ENCODE results near the gene CXXC5.
A peak's percentile ranks its signal among the peaks of the same experiment; 100 is the strongest.

Gene CXXC5

DNA sequence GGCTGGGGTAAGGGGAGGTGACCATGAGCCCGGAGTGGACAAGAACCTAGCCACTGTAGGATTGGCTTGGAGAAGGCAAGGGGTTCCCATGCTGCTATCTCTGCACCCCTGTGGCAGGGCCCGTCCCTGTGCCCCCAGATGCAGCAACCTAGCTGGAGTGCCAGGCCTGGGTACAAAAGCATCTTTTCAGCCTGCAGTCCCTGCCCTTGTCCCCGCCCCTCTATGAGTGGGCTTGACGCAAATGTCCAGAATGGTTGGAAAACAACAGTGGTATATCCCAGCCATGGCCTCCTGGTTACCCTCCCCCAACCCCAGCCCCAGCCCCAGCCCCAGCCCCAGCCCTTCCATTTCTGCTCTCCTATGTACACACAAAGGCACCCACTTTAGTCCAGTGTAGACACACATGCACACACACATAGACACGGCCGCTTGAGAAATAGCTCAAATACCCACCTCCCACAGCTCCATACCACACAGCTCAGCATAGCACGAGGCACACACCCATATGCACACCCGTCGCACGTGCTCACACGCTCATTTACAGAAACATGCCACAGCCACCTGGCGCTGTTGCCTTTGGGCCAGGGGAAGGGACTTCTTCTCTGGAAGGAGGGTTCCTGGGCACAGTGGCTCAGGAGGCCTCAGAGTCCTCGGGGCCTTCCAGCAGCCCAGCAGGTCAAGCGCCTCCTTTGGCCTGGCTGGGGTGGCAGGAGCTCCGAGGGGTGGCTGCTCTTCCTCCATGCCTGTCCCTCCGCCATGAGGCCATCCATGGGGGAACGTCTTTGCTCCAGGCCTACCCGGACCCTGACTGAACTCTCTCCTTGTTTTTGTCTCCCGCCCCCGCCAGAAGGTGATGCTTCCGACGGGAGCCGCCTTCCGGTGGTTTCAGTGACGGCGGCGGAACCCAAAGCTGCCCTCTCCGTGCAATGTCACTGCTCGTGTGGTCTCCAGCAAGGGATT lies 34.1 kb downstream of the CXXC5 start:
- no peak for DNase-seq

DNA sequence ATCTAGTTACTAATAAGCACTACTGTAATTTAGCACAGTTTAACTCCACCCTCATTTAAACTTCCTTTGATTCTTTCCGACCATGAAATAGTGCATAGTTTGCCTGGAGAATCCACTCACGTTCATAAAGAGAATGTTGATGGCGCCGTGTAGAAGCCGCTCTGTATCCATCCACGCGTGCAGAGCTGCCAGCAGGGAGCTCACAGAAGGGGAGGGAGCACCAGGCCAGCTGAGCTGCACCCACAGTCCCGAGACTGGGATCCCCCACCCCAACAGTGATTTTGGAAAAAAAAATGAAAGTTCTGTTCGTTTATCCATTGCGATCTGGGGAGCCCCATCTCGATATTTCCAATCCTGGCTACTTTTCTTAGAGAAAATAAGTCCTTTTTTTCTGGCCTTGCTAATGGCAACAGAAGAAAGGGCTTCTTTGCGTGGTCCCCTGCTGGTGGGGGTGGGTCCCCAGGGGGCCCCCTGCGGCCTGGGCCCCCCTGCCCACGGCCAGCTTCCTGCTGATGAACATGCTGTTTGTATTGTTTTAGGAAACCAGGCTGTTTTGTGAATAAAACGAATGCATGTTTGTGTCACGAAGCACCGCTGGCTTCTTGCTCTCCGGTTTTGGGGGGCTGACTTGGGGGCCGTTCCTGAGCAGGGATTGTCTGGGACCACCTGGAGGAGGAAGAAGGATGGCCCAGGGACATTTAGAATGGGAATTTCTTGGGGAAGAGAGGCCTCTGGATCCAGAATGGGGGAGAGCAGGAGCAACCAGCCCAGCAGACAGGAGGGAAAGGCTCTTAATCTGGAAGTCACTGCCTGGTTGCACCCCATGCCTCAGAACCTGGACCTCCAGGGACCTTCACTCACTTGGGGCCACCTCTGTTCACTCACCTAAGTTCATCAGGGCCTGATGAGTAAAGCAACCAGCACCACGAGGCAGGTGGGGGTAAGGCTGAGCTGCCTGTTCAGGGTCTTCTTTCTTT lies 35.4 kb downstream of the CXXC5 start:
- no peak for DNase-seq

DNA sequence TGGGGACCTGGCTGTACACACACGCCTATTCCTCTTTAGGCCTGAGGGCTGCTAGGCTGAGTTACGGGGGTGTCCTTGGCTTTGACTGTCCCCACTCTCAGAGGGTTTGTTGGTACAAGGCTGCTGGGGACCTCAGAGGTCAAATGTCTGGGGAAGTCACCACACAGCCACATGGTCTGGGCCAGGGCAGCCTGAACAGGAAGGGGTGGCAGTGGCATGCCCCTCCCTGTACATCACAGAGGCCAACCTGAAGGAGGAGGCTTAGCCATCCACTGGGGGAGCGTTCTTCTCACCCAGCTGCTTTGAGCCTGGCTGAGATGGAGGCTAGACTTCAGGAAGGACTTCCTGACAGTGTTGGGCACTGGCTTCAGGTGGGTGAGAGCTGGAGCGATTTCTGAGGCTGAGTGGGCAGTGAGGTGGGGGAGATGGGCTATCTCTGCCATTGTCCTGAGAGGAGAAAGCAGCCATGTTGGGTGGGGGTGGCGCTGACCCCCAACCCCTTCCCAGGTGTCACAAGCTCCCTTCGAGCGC lies 36.3 kb downstream of the CXXC5 start:
- DNase-seq: no peak

DNA sequence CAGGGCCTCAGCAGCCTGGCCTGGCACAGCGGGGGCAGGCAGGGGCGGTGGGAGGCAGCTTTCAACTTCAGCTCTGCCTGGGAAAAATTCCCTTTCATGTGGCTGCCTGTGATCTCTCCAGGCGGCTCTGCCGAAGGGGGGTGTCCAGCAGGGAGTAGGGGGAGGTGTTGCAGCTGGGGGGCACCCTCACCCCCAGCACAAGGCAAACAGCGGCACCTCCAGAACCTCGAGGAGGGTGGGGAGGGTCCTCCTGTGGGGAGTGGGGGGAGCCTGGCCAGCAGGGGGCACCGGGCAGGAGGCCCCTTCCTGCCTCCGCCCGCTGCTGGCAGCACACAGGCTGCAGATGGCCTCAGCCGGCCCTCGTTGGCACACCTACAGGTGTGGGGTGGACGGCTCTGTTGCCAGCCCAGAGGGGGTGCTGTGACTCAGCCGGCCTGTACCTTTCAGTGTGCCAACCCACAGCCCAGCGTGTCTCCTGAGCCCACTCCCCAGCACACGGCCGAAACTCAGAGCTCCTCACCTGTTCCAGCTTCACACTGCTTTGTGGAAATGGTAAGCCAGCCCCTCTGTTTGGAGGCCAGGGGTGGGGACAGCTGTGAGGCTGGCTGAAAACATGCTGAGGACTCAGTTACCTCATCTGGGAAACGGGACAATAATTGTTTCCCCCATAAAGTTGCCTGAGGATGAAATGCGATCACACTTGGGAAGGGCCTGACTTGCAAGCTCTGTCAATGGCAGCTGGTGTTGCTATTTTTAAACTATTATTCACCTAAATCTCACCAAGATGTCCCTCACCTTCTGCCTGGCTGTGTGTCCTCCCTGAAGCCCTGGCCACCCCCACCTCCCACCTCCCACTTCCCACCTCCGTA lies 37.0 kb downstream of the CXXC5 start:
- no peak for DNase-seq

DNA sequence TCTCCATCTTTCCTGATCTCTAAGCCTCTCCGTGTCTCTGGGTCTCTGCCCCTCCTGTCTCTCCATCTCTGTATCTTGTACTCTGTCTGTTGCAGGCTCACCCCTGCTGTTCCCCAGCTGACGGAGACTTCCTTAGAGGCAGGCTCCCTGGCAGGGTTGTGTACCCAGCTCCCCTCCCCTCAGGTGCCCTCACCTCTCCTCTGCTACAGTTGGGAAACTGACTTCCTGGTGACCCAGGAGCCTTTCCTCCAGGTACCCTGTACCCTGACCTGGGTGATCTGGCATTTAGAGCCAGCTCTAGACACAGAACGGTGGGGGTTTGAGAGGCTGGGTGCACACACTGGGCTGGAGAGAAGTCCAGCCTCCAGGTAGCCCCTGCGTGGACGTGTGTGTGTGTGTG lies 37.7 kb downstream of the CXXC5 start:
- DNase-seq: no peak

DNA sequence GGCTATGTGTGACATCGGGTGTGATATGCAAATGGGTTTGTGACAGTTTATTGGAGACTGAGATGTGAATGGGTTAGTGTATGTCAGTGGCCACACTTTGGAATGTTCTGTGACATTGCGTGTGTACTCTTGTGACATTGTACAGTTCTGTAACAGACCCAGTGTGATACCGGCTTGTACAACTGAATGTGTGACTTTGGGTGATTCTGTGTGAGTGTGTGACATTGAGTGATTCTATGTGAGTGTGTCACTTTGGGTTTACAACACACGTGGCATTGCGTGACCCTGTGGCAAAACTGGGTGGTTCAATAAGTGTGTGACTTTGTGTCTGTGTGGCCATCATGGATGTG lies 38.2 kb downstream of the CXXC5 start:
- DNase-seq: no peak

DNA sequence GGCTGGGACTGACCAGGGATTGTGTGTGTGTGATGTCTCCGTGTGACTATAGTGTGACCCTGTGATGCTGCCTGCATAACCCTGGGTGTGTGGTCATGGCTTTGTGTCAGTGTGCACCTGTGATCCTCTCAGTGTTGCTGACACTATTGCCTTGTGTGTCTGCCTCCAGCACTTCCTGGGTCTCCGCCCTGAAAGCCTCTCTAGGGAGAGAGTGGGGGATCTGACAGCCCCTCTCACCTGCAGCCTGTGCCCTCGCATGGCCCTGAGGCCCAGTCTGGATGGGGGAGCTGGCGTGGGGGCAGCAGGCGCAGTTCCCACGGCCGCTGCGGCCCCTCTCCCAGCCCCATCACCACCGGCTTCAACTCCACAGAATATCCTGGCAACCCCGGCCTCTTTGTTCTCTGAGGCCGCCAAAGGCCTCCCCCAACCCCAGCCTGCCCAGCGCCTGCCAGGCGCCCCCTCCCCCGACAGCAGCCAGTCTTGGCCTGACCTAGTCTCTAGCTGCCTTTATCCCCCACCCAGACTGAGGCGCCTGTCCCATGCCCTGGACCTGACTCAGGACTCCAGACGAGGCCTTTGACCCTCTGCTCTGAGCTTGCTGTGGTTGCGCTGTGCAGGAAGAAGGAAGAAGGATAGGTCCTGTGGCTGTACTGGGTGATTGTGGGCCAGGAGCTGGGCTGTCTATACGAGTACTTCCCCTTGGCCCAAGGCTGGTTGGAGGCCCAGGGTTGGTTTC lies 38.7 kb downstream of the CXXC5 start:
- DNase-seq: no peak

DNA sequence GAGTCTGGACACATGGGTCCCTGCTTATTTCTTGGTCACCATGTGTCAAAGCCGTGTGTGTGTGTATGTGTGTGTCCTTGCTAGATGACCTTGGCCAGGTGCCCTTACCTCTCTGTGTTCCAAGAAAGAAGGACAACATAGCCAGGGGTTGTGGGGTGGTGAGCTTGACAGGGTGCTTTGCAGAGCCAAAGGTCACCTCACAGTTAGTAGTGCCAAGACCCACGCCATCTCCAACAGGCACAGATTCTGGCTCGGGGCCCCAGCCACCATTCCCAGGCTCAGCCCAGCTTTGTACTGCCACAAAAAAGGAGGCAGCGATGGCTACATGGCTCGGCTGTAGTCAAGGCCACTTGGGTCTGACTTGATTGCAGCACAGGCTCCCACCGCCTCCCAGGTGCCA lies 39.5 kb downstream of the CXXC5 start:
- no peak for DNase-seq

DNA sequence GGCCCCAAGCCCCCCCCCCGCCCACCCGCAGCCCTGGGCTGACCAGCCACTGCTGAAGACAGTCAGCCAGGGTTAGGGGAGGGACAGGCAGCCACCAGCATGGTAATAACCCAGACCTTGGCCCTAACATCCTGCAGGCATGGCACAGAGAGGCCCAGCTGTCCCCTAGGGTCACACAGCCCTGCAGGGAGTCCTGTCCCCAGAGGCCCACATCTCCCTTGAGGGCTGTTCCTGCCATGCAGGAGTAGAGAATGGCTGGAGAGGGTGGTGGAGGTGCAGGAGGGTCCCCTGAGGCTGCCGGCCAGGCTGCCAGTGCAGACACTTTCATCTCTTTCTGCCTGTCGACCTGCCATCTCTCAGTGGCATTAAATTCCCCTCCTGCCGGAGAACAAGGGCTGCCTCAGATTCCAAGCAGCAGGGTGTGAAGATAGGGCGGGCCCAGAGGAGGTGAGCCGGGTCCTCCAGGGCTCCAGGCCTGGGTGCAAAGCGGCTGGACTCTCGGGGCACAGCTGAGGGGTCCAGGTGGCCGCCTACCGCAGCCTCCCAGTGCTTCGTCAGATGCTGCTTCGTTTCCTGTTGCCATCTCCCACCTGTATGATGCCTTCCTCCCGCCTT lies 40.0 kb downstream of the CXXC5 start:
- no peak for DNase-seq

DNA sequence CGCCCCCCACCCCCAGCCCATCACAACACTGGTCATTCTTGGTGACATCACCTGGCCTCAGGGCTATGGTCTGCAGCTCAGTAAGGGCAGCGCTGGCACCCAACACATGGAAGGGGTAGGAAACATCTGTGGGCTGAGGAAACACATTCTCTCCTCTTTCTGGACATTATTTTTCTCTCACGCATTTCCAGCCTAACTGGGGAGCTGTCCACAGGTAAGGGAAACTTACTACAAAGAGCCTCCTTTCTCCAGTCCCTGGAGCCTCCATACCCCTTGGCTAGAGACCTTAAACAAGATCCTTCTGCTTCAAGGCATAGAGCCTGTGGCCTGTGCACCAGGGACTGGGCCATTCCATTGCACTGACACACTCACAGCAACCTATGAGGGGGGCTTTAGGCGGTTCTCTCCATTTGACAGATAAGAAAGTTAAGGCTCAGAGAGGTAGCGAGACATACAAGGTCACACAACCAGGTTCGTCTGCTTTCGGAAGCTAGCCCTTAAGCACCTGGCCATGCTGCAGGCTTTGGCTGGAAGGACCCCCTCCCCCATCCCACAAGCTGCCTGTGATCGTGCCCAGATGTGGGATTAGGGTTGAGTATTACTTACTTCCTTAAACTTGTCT lies 40.7 kb downstream of the CXXC5 start:
- no peak for DNase-seq

DNA sequence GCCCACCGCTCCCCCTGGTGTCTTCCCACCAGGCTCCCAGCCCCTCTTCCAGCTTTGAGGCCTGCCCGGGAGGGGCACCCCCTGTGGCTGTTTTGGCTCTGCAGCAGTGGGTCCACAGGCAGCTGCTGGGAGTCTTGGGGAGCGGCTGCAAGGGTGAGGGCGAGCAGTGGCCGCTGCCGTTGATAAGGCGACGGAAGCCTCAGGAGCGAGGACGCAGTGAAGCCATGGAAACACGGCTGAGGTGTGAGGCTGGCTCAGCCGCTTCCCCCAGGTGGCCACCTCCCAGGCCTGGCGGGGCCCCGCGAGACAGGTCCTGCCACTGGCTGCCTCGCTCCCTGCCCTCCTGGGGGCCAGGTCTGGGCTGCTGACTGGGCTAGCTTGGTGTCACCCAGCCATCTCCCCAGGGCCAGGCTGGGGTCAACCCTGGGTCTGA lies 41.5 kb downstream of the CXXC5 start:
- DNase-seq: no peak

DNA sequence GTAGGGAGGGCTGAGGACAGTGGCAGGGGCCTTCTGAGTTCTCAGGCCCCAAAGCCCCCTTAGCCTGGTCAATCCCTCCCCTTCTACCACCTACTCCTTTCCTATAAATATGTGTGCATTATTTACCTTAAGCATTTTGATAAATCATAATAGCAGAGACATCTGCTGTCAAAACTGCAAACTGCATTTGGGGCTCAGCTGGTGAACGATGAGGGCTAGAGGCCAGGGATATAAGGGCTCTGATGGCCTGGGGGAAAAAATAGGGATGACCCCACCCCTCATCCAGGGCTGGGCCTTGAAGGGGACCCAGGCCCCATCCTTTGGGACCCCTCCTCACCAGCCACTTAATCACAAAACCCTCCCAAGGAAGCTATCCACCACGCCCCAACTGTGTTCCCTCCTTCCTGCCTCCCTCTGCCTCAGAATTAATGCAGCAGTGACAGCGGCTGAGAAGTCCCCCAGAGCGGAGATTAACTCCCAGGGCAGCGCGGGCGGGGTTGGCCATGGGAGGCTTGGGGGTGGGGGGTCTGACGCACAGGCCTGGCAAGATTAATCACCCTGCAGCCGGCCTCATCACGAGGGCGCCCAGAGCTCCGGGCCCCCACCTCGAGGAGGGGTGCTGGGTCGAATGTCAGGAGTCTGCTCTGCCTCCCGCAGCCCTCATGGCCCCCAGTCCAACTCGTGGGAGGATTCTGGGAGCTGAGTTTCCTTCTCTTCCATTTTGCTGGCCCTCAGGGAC lies 42.1 kb downstream of the CXXC5 start:
- DNase-seq: peak in 1 of 2 donors; percentile 47

DNA sequence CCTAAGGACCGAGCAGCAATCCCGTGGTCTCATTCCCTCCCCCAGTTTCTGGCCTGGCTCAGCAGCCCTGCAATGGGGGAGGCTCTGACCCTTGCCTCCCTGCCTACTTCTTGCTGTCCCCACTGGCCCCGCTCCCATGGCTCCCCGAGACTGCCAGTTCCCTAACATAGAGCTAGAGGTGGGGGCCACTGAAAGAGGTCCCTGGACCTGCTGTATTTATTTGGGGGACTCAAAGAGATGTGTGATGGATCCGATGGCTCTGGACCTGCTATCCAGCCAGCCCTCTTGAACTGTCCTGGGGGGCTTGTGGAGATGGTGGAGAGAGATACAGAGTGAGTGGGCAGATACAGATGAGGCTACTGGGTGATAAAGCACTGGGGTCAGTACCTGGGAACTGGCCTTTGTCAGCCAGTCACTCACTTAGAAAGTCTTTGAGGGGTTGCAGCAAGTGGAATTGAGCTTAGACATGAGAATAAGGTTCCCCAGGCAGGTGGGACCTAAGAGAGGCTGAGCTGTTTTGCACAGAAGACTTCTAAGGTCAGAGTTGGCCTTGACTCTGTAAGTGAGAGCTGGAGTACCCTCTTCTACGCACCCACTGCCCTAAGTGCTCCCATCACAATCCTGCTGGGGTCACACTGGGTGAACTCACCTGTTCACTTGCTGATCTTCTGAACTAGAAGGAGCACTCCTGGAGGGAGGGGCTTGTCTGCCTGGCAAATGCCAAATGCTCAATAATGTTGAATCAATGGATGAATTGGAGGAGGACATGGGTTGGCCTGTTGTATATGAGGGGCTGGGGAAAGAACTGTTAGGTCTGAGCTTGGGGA lies 42.9 kb downstream of the CXXC5 start:
- no peak for DNase-seq

DNA sequence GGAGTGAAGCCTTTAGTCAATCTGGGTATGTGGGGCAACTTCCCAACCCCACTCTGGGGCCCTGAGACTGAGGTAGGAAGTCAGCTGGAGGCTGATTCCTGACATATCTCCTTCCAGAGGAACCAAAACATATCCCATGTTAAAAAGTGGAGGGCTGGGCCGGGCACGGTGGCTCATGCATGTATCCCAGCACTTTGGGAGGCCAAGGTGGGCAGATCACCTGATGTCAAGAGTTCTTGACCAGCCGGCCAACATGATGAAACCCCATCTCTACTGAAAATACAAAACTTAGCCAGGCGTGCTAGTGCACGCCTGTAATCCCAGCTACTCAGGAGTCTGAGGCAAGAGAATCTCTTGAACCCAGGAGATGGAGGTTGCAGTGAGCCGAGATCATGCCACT lies 44.0 kb downstream of the CXXC5 start:
- no peak for DNase-seq

DNA sequence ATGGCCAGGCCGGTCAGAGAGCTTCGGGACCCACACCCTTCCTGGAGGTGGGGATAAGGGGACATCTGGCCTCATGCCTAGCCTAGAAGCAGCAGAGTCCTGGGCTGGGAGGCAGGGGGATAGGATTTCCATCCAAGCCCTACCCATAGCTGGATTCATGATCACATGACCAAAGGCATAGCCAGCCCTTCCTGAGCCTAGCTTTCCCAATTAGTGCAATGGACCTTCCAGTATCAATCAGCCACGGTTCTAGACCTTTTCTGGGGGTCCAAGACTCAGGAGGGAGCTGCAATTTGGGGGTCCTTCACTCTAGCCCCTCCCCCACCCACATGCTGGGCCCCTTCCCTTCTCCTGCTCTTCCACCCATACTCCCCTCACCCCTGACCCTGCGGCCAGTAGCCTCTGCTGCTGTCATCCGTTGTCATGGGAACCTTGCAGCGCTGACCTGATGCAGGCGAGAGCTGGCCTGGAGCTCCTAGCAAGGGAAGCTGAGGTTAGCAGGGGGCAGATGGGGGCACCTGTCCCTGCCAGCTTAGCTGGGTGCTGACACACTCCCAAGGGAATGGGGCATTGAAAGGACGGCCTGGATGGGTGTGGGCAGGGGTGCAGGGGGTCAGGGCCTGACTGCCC lies 44.6 kb downstream of the CXXC5 start:
- DNase-seq: no peak

DNA sequence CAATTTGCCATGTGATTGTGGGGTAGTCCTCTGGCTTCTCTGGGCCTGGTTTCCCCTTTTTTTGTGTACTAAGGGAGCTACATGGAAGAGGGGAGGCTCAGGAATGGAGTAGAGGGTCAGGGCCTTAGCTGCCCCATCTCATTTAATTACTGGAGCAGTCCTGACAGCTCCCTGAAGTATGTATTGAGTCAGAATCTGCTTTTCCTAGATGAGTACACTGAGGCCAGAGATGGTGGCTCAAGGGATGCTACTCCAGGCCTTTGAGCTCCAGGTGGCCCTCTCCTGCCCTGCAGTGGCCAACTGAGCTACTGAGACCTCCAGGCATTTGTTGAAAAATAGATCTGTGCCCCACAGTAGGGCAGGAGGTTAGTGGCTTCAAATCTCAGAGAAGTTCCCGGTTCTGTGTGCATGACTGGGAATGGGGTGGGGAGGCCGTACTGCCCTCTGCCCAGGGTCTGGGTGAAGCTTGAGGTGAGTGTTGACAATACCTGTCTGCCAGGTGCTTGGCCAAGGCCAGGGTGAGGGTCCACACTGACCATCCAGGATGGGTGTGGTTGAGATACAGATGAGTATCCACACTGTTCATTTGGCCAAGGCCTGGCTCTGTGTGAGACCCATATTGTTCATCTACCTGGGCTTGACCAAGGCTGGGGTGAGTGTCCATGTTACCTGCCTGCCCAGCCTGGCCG lies 45.7 kb downstream of the CXXC5 start:
- DNase-seq: no peak

DNA sequence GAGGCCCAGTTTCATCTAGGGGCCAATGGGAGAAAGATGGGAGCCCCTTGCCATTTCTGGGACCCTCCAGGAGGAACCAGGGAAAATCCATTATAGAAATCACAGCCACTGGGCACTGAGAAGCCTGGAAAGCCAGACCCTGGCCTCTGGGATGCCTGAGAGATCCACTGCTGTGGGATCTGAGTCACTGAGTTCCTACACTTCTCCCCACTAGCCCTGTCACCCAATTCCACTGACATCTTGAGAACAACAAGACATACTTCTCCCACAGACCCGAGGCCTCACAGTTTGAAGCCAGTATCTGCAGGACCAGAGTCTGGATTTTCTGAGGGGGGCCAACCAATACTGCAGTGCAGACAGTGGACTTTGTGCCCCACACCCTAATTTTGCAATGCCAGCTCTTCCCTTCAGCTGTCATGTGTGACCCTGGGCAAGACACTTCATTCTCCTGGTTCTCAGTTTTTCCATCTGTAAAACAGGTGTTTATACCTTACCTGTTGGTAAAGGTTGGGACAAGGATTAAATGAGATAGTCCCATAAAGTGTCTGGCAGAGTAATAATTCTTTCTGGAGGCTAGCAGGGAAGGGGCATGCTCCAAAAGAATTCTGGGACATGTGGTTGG lies 46.5 kb downstream of the CXXC5 start:
- DNase-seq: no peak

Measured in CD4-positive, alpha-beta T cell treated with Interleukin-4 for 1 hour (primary cell).